Measurements from ENCODE around the gene PSMD4. TPM values are rescaled to one million over a fixed set of nuclear protein-coding genes. Genes with fewer than 3 reads are reported as not detected.

PSMD4 gene
- total RNA-seq, 2 donors from 2014 or later, result 78.4 to 86.0 TPM

DNA sequence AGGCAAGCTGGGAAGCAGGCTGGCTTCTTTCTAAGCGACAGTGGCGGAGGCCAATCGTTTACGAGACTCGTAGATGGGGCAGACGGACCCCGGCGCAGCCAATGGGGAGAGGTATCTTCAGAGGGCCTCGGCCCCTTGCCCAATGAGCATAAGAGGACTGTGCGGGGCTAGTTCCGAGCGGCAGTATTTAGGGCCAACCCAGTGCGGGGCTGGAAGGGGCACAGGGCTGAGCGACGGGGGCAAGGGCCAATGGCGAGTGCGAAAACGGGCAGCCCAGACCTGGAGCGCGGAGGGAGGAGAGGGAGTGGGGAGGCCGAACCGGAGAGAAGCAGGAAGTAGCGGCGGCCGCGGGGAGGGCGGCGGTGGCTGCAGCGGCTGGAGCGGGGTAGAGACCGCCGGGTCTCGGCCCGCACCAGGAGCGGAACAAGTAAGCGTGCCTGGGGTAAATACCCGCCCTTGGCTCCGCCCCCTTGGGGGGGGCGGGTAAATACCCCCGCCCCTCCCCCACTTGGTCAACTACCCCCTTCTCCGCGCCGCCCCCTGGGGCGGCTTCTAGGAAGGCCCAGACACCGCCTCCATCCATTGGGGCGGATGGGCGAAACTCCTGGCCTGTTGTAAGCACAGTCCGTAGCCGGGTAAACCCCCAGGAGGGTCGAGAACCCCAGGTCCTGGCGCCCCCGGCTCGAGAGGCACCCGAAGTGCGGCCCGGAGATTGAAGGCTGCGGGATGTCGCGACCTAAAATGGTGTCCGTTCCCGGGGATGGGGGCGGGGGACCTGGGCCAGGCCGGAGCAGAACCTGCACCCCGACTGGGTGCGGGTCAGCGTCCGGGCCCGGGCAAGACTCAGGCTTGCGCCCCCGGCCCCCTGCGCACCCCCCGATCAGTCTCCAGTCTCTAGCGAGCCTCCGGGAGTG, 27.7 kb downstream of the PSMD4 start, which contains the start of gene ZNF687:
TSS of gene ZNF687 (plus strand) at position 331 of the 914 bp plus-strand sequence. CDS start 3,993 bp downstream, outside the sequence.
- DNase-seq (peak; percentile 94 to 96 (median 94)), ATAC-seq (peak; percentile 88)
- peak within 1 kb of the TSS; percentile 95 for H3K27ac Mint-ChIP-seq
- H3K4me1 Mint-ChIP-seq, result peaks cover 44% of the 10 kb centered on the region
- H3K4me3 Mint-ChIP-seq, result peak within 1 kb of the TSS; percentile 97
- H3K36me3 Mint-ChIP-seq (ENCODE audit: low read depth), result peaks cover 4% of the 10 kb centered on the region
- no peaks in the 10 kb centered on the region for H3K27me3 Mint-ChIP-seq
- H3K9me3 ChIP-seq (ENCODE audit: control insufficient read depth, low read length, poor library complexity, severe bottlenecking), result no peaks in the 10 kb centered on the region

DNA sequence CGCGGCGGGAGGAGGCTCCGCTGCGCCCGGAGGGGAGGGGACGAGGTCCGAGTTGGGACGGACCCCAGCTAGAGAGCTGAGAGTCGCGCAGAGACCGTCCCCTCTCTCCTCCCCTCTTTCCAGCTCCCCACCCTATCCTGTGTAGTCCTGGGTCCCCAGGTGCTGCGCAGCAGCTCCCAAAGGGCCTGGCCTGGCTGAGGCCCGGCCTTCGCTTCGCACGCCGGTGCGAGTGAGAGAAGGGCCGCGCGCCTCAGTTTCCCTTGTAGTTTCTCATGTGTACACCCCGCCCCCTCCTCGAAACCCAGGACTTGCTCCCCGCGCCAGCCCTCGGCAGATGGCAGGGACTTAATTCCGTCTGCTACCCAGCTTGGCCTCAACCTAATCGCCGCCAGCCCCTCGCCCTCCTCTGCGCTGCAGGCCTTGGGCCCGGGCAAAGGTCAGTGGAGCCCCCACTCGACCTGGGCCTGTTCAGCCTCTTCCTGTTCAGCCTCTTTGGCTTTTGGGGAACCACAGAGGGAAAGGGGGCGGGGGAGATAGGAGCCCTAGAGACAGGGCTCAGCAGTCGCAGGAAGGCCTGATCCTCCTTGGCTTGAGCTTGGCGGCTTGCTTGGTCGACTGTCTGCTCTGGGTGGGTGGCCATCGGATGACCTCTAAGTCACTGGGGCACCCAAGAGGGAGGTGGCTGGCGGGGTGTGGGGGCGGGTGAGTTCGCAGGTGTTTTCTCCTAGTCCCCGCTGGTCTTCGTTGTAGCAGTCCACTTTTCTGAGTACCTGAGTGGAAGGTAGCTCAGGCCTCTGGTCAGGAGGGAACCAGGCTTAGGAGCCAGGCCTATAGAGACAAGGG, 28.6 kb downstream of the PSMD4 start:
- peak in 1 of 3 donors; percentile 17 for DNase-seq
- no peaks in the 10 kb centered on the region for H3K27me3 Mint-ChIP-seq
- ATAC-seq, result no peak
- peaks cover 36% of the 10 kb centered on the region for H3K4me1 Mint-ChIP-seq
- H3K36me3 Mint-ChIP-seq (ENCODE audit: low read depth), result peaks cover 4% of the 10 kb centered on the region
- H3K9me3 ChIP-seq (ENCODE audit: control insufficient read depth, low read length, poor library complexity, severe bottlenecking), result no peaks in the 10 kb centered on the region
- H3K27ac Mint-ChIP-seq, result peak overlapping the region; percentile 95
- H3K4me3 Mint-ChIP-seq, result peak overlapping the region; percentile 97

DNA sequence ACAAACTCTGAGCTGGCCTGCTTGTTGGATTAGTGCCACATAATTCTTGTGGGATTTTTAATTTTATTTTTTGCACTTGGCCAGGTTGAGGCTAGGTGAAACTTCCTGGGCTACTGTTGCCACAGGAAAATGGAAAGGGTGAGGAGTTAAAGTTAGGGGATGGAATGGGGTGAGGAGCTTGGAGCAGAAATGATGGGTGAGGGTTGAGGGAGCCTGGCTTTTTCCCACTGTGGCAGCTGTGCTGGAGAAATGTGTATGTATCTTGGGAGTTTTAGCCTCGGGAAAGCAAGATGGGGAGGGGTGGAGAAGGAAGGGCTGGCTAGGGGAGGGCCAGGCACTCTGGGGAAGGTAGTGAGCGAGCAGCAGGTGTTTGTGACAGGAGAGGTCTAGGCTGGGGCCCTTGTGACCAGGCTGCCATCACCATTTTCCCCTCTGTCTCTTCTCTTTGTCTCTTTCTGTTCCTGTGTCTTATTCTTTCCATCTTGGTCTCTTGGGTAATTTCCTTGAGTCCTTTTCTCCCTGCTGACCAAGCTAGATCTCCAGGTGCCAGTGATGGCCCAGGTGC, 29.6 kb downstream of the PSMD4 start:
- DNase-seq, result no peak
- ATAC-seq, result no peak
- Mint-ChIP-seq H3K36me3 (ENCODE audit: low read depth) (peaks cover 12% of the 10 kb centered on the region), H3K4me3 (peak overlapping the region; percentile 97), H3K27ac (peak overlapping the region; percentile 95), H3K4me1 (peaks cover 44% of the 10 kb centered on the region), H3K27me3 (no peaks in the 10 kb centered on the region)
- no peaks in the 10 kb centered on the region for H3K9me3 ChIP-seq (ENCODE audit: control insufficient read depth, low read length, poor library complexity, severe bottlenecking)

DNA sequence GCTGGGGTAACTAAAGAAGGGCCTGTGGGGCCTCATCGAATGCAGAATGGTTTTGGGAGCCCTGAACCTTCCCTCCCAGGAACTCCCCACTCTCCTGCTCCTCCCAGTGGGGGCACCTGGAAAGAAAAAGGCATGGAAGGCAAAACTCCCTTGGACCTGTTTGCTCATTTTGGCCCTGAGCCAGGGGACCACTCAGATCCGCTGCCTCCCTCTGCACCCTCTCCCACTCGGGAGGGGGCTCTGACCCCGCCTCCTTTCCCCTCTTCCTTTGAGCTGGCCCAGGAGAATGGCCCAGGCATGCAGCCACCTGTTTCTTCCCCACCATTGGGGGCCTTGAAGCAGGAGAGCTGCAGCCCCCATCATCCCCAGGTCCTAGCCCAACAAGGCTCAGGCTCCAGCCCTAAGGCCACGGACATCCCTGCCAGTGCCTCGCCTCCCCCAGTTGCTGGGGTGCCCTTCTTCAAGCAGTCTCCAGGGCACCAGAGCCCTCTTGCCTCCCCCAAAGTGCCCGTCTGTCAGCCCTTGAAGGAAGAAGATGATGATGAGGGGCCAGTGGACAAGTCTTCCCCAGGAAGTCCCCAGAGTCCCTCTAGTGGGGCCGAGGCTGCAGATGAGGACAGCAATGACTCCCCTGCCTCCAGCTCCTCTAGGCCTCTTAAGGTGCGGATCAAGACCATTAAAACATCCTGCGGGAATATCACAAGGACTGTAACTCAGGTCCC, 32.2 kb downstream of the PSMD4 start:
- Mint-ChIP-seq H3K4me1 (peaks cover 40% of the 10 kb centered on the region), H3K27me3 (no peaks in the 10 kb centered on the region), H3K36me3 (ENCODE audit: low read depth) (peaks cover 10% of the 10 kb centered on the region), H3K27ac (peak overlapping the region; percentile 57), H3K4me3 (no peak overlapping the region)
- H3K9me3 ChIP-seq (ENCODE audit: control insufficient read depth, low read length, poor library complexity, severe bottlenecking), result no peaks in the 10 kb centered on the region
- DNase-seq (no peak), ATAC-seq (no peak)

DNA sequence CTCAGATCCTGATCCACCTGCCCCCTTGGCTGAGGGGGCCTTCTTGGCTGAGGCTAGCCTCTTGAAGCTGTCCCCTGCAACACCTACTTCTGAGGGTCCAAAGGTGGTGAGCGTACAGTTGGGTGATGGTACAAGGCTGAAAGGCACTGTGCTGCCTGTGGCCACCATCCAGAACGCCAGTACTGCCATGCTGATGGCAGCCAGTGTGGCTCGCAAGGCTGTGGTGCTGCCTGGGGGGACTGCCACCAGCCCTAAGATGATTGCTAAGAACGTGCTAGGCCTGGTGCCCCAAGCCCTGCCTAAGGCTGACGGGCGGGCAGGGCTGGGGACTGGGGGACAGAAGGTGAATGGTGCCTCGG, 32.8 kb downstream of the PSMD4 start:
- H3K27ac Mint-ChIP-seq, result no peak overlapping the region
- peaks cover 8% of the 10 kb centered on the region for H3K36me3 Mint-ChIP-seq (ENCODE audit: low read depth)
- peaks cover 37% of the 10 kb centered on the region for H3K4me1 Mint-ChIP-seq

DNA sequence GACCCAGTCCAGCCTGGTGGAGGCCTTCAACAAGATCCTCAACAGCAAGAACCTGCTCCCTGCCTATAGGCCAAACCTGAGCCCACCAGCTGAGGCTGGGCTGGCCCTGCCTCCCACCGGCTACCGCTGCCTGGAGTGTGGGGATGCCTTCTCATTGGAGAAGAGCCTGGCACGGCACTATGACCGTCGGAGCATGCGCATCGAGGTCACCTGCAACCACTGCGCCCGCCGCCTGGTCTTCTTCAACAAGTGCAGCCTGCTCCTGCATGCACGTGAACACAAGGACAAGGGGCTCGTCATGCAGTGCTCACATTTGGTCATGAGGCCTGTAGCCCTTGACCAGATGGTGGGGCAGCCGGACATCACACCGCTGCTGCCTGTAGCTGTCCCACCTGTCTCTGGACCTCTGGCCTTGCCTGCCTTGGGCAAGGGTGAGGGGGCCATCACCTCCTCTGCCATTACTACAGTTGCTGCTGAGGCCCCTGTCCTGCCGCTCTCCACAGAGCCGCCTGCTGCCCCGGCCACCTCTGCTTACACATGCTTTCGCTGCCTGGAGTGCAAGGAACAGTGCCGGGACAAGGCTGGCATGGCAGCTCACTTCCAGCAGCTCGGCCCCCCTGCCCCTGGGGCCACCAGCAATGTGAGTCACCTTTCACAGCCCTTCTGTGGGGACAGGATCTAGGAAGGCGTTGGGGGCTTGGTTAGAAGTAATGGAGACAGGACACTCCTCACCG, 33.4 kb downstream of the PSMD4 start:
- H3K4me3 Mint-ChIP-seq, result no peak overlapping the region
- H3K27me3 Mint-ChIP-seq, result no peaks in the 10 kb centered on the region
- no peaks in the 10 kb centered on the region for H3K9me3 ChIP-seq (ENCODE audit: control insufficient read depth, low read length, poor library complexity, severe bottlenecking)
- H3K36me3 Mint-ChIP-seq (ENCODE audit: low read depth), result peaks cover 12% of the 10 kb centered on the region
- ATAC-seq (no peak), DNase-seq (no peak)
- no peak overlapping the region for H3K27ac Mint-ChIP-seq
- peaks cover 37% of the 10 kb centered on the region for H3K4me1 Mint-ChIP-seq

More for the DNA sequence above, 32.8 kb downstream of the PSMD4 start:
- no peak for DNase-seq
- no peak overlapping the region for H3K4me3 Mint-ChIP-seq
- H3K9me3 ChIP-seq (ENCODE audit: control insufficient read depth, low read length, poor library complexity, severe bottlenecking), result no peaks in the 10 kb centered on the region
- H3K27me3 Mint-ChIP-seq, result no peaks in the 10 kb centered on the region
- ATAC-seq, result no peak

DNA sequence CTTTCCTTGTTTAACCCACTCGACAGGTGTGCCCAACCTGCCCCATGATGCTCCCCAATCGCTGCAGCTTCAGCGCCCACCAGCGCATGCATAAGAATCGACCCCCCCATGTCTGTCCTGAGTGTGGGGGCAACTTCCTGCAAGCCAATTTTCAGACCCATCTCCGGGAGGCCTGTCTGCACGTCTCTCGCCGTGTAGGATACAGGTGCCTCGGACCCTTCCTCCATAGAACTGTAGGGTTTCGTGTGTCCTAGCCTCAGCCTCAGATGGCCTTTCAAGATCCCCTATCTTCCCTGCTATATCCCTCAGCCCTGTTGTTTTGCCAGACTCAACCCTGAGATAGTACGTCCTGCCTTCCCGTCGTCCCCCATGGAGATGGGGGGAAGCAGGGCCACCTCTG, 34.0 kb downstream of the PSMD4 start:
- ATAC-seq (no peak), DNase-seq (no peak)
- Mint-ChIP-seq H3K36me3 (ENCODE audit: low read depth) (peaks cover 12% of the 10 kb centered on the region), H3K4me1 (peaks cover 33% of the 10 kb centered on the region), H3K27me3 (no peaks in the 10 kb centered on the region), H3K27ac (peak overlapping the region; percentile 78), H3K4me3 (no peak overlapping the region)
- H3K9me3 ChIP-seq (ENCODE audit: control insufficient read depth, low read length, poor library complexity, severe bottlenecking), result no peaks in the 10 kb centered on the region

DNA sequence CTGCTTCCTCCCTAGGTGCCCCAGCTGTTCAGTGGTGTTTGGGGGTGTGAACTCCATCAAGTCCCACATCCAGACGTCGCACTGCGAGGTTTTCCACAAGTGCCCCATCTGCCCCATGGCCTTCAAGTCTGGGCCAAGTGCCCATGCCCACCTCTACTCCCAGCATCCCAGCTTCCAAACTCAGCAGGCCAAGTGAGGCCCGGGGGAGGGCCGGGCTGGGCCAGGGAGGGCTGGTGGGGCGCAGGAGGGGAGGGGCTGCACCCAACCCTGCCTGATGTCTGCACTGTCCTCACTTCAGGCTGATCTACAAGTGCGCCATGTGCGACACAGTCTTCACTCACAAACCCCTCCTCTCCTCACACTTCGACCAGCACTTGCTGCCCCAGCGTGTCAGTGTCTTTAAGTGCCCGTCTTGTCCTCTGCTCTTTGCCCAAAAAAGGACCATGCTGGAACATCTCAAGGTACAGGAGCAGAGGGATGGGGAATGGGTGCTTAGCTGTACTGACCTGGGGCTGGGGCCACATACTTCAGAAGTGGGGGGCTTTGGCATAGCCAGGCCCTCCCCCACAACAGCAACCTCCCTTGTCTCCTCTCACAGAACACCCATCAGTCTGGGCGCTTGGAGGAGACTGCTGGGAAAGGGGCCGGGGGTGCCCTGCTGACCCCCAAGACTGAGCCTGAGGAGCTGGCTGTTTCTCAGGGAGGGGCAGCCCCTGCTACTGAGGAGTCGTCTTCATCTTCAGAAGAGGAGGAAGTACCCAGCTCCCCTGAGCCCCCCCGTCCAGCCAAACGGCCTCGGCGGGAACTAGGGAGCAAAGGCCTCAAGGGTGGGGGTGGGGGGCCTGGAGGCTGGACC, 34.8 kb downstream of the PSMD4 start:
- no peak overlapping the region for H3K4me3 Mint-ChIP-seq
- no peaks in the 10 kb centered on the region for H3K27me3 Mint-ChIP-seq
- peaks cover 12% of the 10 kb centered on the region for H3K36me3 Mint-ChIP-seq (ENCODE audit: low read depth)
- DNase-seq (no peak), ATAC-seq (no peak)
- peak overlapping the region; percentile 78 for H3K27ac Mint-ChIP-seq
- peaks cover 25% of the 10 kb centered on the region for H3K4me1 Mint-ChIP-seq
- H3K9me3 ChIP-seq (ENCODE audit: control insufficient read depth, low read length, poor library complexity, severe bottlenecking), result no peaks in the 10 kb centered on the region

DNA sequence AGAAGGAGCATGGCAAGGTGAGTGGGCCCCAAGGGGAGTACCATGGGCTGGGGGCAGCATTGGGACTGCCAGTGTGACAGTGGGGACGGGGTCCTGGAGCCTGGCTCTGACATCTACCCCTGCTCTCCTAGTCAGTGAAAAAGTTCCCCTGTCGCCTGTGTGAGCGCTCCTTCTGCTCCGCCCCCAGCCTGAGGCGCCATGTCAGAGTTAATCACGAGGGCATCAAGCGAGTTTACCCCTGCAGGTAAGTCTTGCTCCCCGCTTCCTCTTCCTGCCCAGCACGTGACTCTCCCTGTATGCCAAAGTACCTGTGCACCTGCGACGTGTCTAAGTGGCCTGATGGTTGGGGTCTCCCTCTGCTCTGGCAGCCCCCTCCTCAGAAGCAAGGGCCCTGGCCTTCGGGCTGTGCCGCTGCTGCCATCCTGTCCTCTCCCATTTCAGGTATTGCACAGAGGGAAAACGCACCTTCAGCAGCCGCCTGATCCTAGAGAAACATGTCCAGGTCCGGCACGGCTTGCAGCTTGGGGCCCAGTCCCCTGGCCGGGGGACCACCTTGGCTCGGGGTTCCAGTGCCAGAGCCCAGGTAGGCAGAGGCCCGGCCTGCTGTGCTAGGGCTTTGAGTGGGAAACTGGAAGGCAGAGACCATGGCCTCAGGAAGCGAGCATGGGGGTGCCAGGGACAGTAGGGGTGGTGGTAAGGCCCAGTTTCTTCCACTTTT, 35.6 kb downstream of the PSMD4 start:
- DNase-seq, result no peak
- Mint-ChIP-seq H3K36me3 (ENCODE audit: low read depth) (peaks cover 12% of the 10 kb centered on the region), H3K27me3 (no peaks in the 10 kb centered on the region), H3K27ac (no peak overlapping the region), H3K4me1 (peaks cover 17% of the 10 kb centered on the region), H3K4me3 (no peak overlapping the region)
- no peak for ATAC-seq
- H3K9me3 ChIP-seq (ENCODE audit: control insufficient read depth, low read length, poor library complexity, severe bottlenecking), result no peaks in the 10 kb centered on the region

DNA sequence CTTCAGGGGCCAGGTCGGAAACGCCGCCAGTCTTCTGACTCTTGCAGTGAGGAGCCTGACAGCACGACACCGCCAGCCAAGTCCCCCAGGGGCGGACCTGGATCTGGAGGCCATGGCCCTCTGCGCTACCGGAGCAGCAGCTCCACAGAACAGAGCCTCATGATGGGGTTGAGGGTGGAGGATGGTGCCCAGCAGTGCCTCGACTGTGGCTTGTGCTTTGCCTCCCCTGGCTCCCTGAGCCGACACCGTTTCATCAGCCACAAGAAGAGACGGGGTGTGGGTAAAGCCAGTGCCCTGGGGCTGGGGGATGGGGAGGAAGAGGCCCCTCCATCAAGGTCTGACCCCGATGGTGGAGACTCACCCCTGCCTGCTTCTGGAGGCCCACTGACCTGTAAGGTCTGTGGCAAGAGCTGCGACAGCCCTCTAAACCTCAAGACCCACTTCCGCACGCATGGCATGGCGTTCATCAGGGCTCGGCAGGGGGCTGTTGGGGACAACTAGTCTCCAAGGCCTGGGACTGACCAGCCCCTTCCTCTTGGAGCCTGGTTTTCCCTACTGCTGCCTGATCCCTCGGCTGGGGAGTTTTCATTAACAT, 36.3 kb downstream of the PSMD4 start:
- H3K4me1 Mint-ChIP-seq, result peaks cover 15% of the 10 kb centered on the region
- no peak overlapping the region for H3K4me3 Mint-ChIP-seq
- ATAC-seq (no peak), DNase-seq (no peak)
- H3K27me3 Mint-ChIP-seq, result no peaks in the 10 kb centered on the region
- H3K36me3 Mint-ChIP-seq (ENCODE audit: low read depth), result peaks cover 12% of the 10 kb centered on the region
- no peaks in the 10 kb centered on the region for H3K9me3 ChIP-seq (ENCODE audit: control insufficient read depth, low read length, poor library complexity, severe bottlenecking)
- H3K27ac Mint-ChIP-seq, result no peak overlapping the region
